ENCODE measurements around the gene NMRAL1.

Gene NMRAL1

GRCh38 chr16:4474192-4474961, at the start of gene NMRAL1:
NMRAL1 (minus strand) TSS chr16:4474625; CDS start chr16:4474132, 493 bp downstream.
- peak; percentile 90 for DNase-seq

GRCh38 chr16:4523686-4524085, 49.3 kb upstream of the NMRAL1 start:
- no peak for DNase-seq

GRCh38 chr16:4522051-4522581, 47.7 kb upstream of the NMRAL1 start:
- no peak for DNase-seq

- DNase-seq = no peak
These were observed 46.5 kb upstream of the NMRAL1 start for GRCh38 chr16:4520913-4521312.

GRCh38 chr16:4519274-4520058, 45.0 kb upstream of the NMRAL1 start:
- no peak for DNase-seq

GRCh38 chr16:4517812-4518680, 43.6 kb upstream of the NMRAL1 start:
- no peak for DNase-seq

GRCh38 chr16:4515611-4516233, 41.3 kb upstream of the NMRAL1 start:
- DNase-seq = peak; percentile 24

GRCh38 chr16:4514606-4515005, 40.2 kb upstream of the NMRAL1 start:
- DNase-seq = no peak

GRCh38 chr16:4513881-4514280, 39.5 kb upstream of the NMRAL1 start:
- DNase-seq = no peak

GRCh38 chr16:4513086-4513860, 38.8 kb upstream of the NMRAL1 start:
- no peak for DNase-seq

GRCh38 chr16:4512473-4512872, 38.0 kb upstream of the NMRAL1 start:
- DNase-seq = no peak

GRCh38 chr16:4511441-4512082, 37.1 kb upstream of the NMRAL1 start:
- no peak for DNase-seq

GRCh38 chr16:4510747-4511426, 36.5 kb upstream of the NMRAL1 start:
- no peak for DNase-seq

- no peak for DNase-seq
These were observed 35.7 kb upstream of the NMRAL1 start for GRCh38 chr16:4510131-4510530.

GRCh38 chr16:4509420-4509819, 35.0 kb upstream of the NMRAL1 start:
- DNase-seq = no peak

- DNase-seq = no peak
These were observed 34.4 kb upstream of the NMRAL1 start for GRCh38 chr16:4508806-4509205.

- DNase-seq = no peak
These were observed 33.3 kb upstream of the NMRAL1 start for GRCh38 chr16:4507588-4508345.

GRCh38 chr16:4506450-4506849, 32.0 kb upstream of the NMRAL1 start:
- DNase-seq = peak; percentile 76

GRCh38 chr16:4505356-4506147, 31.1 kb upstream of the NMRAL1 start:
- DNase-seq = peak; percentile 87

Measured in CD4-positive, alpha-beta T cell treated with Interleukin-12 subunit alpha and Interleukin-12 subunit beta, for 1 hour (primary cell).